ENCODE data around the gene POU1F1. TPM values are rescaled to one million over a fixed set of nuclear protein-coding genes. Genes with fewer than 3 reads are reported as not detected.
"Not testable (repeated sequence)": the region's sequence is repeated elsewhere in the genome, so short reads cannot be mapped to it uniquely, and the experiment has no call there.

POU1F1 gene
- total and polyA plus RNA-seq, 2 donors (not counting 1 experiment from before 2014, with no cell fraction given) = not detected

GRCh38 chr3:87250009-87250408, 26.4 kb downstream of the POU1F1 start:
- Histone ChIP-seq H3K4me3 (replicated peaks in 1 of 4; ENCODE audit: control extremely low read depth in 1 of 4, insufficient read depth in 1 of 4, low read depth in 3 of 4, low read length in 4 of 4) (no peak overlapping the region), H3K27ac (ENCODE audit: insufficient read depth, low read length) (no peak overlapping the region), H3K9ac (ENCODE audit: insufficient read depth, low read length) (no peak overlapping the region), H3K27me3 (ENCODE audit: control insufficient read depth, insufficient read depth, low read length) (no peaks in the 10 kb centered on the region), H2AFZ (ENCODE audit: low read length) (no peak overlapping the region), H3K9me3 (ENCODE audit: control insufficient read depth, insufficient read depth, low read depth, low read length) (no peaks in the 10 kb centered on the region), H3K4me1 (ENCODE audit: control insufficient read depth, extremely low read depth, insufficient read depth, low read length) (no peaks in the 10 kb centered on the region), H4K20me1 (ENCODE audit: control insufficient read depth, extremely low read depth, insufficient read depth, low read length) (no peaks in the 10 kb centered on the region), H3K79me2 (ENCODE audit: control insufficient read depth, insufficient read depth, low read length) (no peaks in the 10 kb centered on the region), H3K4me2 (ENCODE audit: extremely low read depth, insufficient read depth, low read length) (no peak overlapping the region), H3K36me3 (ENCODE audit: control insufficient read depth, insufficient read depth, low read length) (no peaks in the 10 kb centered on the region)
- no peak for DNase-seq (ENCODE audit: low read depth in 2 of 2)
- TF ChIP-seq, protein P1, sequence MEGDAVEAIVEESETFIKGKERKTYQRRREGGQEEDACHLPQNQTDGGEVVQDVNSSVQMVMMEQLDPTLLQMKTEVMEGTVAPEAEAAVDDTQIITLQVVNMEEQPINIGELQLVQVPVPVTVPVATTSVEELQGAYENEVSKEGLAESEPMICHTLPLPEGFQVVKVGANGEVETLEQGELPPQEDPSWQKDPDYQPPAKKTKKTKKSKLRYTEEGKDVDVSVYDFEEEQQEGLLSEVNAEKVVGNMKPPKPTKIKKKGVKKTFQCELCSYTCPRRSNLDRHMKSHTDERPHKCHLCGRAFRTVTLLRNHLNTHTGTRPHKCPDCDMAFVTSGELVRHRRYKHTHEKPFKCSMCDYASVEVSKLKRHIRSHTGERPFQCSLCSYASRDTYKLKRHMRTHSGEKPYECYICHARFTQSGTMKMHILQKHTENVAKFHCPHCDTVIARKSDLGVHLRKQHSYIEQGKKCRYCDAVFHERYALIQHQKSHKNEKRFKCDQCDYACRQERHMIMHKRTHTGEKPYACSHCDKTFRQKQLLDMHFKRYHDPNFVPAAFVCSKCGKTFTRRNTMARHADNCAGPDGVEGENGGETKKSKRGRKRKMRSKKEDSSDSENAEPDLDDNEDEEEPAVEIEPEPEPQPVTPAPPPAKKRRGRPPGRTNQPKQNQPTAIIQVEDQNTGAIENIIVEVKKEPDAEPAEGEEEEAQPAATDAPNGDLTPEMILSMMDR (conservative IDR thresholded peaks at IDR 0.05 in 1 of 2, IDR thresholded peaks at IDR 0.05 in 1 of 2; ENCODE audit: low read depth in 1 of 2, low read length in 2 of 2) = no peak
- no peak for TF ChIP-seq EZH2 (IDR thresholded peaks at IDR 0.05; ENCODE audit: low read length, missing control alignments)

DNA sequence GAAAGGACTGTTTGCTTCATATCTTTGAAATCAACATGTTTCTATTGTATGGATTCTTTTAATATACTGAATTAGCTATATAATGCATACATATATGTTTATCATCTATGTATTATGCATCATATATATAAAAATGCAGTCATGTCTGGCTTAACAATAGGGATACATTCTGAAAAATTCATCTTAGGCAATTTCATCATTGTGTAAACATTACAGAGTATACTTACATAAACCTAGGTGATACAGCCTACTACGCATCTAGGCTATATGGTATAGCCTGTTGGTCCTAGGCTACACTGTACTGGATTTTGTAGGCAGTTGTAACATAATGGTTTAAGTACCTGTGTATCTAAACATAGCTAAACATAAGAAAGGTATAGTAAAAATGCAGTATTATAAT, 27.6 kb downstream of the POU1F1 start:
- TF ChIP-seq, protein P1 (conservative IDR thresholded peaks at IDR 0.05 in 1 of 2, IDR thresholded peaks at IDR 0.05 in 1 of 2; ENCODE audit: low read depth in 1 of 2, low read length in 2 of 2) = no peak
- TF ChIP-seq EZH2 (IDR thresholded peaks at IDR 0.05; ENCODE audit: low read length, missing control alignments) = no peak

GRCh38 chr3:87248231-87248630, 28.2 kb downstream of the POU1F1 start:
- not testable (repeated sequence) for H3K4me1 ChIP-seq (ENCODE audit: control insufficient read depth, extremely low read depth, insufficient read depth, low read length); H3K79me2 ChIP-seq (ENCODE audit: control insufficient read depth, insufficient read depth, low read length); H3K9ac ChIP-seq (ENCODE audit: insufficient read depth, low read length); H2AFZ ChIP-seq (ENCODE audit: low read length); H3K4me2 ChIP-seq (ENCODE audit: extremely low read depth, insufficient read depth, low read length); H4K20me1 ChIP-seq (ENCODE audit: control insufficient read depth, extremely low read depth, insufficient read depth, low read length); H3K36me3 ChIP-seq (ENCODE audit: control insufficient read depth, insufficient read depth, low read length); H3K27me3 ChIP-seq (ENCODE audit: control insufficient read depth, insufficient read depth, low read length); DNase-seq (ENCODE audit: low read depth in 2 of 2); H3K4me3 ChIP-seq (replicated peaks in 1 of 4; ENCODE audit: control extremely low read depth in 1 of 4, insufficient read depth in 1 of 4, low read depth in 3 of 4, low read length in 4 of 4); H3K9me3 ChIP-seq (ENCODE audit: control insufficient read depth, insufficient read depth, low read depth, low read length); H3K27ac ChIP-seq (ENCODE audit: insufficient read depth, low read length)

More for the DNA sequence above, 27.6 kb downstream of the POU1F1 start:
- no peak overlapping the region for H3K27ac ChIP-seq (ENCODE audit: insufficient read depth, low read length)
- no peak overlapping the region for H3K9ac ChIP-seq (ENCODE audit: insufficient read depth, low read length)
- no peaks in the 10 kb centered on the region for H3K27me3 ChIP-seq (ENCODE audit: control insufficient read depth, insufficient read depth, low read length)
- no peaks in the 10 kb centered on the region for H3K79me2 ChIP-seq (ENCODE audit: control insufficient read depth, insufficient read depth, low read length)
- H3K36me3 ChIP-seq (ENCODE audit: control insufficient read depth, insufficient read depth, low read length) = no peaks in the 10 kb centered on the region
- H4K20me1 ChIP-seq (ENCODE audit: control insufficient read depth, extremely low read depth, insufficient read depth, low read length) = no peaks in the 10 kb centered on the region
- no peaks in the 10 kb centered on the region for H3K9me3 ChIP-seq (ENCODE audit: control insufficient read depth, insufficient read depth, low read depth, low read length)
- no peak overlapping the region for H3K4me2 ChIP-seq (ENCODE audit: extremely low read depth, insufficient read depth, low read length)
- no peak overlapping the region for H2AFZ ChIP-seq (ENCODE audit: low read length)
- DNase-seq (ENCODE audit: low read depth in 2 of 2) = no peak
- no peak overlapping the region for H3K4me3 ChIP-seq (replicated peaks in 1 of 4; ENCODE audit: control extremely low read depth in 1 of 4, insufficient read depth in 1 of 4, low read depth in 3 of 4, low read length in 4 of 4)
- H3K4me1 ChIP-seq (ENCODE audit: control insufficient read depth, extremely low read depth, insufficient read depth, low read length) = no peaks in the 10 kb centered on the region

Measured in fibroblast of lung (primary cell).